ENCODE results near the gene ADARB2.

Gene ADARB2

GRCh38 chr10:1596482-1597099 lies 140.7 kb downstream of the ADARB2 start:
- Histone ChIP-seq H3K27me3 (ENCODE audit: insufficient read depth, low read depth) (no peaks in the 10 kb centered on the region), H3K9ac (no peak overlapping the region), H3K4me2 (no peak overlapping the region), H3K79me2 (ENCODE audit: insufficient read depth, low read depth) (no peaks in the 10 kb centered on the region), H2AFZ (ENCODE audit: low read depth) (no peak overlapping the region), H3K4me1 (ENCODE audit: low read depth, poor library complexity, severe bottlenecking) (no peaks in the 10 kb centered on the region), H3K36me3 (ENCODE audit: insufficient read depth) (no peaks in the 10 kb centered on the region), H3K4me3 (IDR thresholded peaks at IDR 0.05; ENCODE audit: insufficient read depth, low read depth, low read length) (no peak overlapping the region), H3K27ac (no peak overlapping the region), H4K20me1 (ENCODE audit: insufficient read depth) (no peaks in the 10 kb centered on the region)
- TF ChIP-seq CTCF (conservative IDR thresholded peaks at IDR 0.05; ENCODE audit: low read depth, low read length): no peak

- H3K36me3 ChIP-seq (ENCODE audit: insufficient read depth): no peaks in the 10 kb centered on the region
- no peaks in the 10 kb centered on the region for H3K27me3 ChIP-seq (ENCODE audit: insufficient read depth, low read depth)
- H3K27ac ChIP-seq: no peak overlapping the region
- H3K4me1 ChIP-seq (ENCODE audit: low read depth, poor library complexity, severe bottlenecking): no peaks in the 10 kb centered on the region
- no peak for TF ChIP-seq CTCF (conservative IDR thresholded peaks at IDR 0.05; ENCODE audit: low read depth, low read length)
- no peak overlapping the region for H2AFZ ChIP-seq (ENCODE audit: low read depth)
- H3K4me2 ChIP-seq: no peak overlapping the region
- no peaks in the 10 kb centered on the region for H3K79me2 ChIP-seq (ENCODE audit: insufficient read depth, low read depth)
- no peak overlapping the region for H3K9ac ChIP-seq
- no peaks in the 10 kb centered on the region for H4K20me1 ChIP-seq (ENCODE audit: insufficient read depth)
- H3K4me3 ChIP-seq (IDR thresholded peaks at IDR 0.05; ENCODE audit: insufficient read depth, low read depth, low read length): no peak overlapping the region
Measured at GRCh38 chr10:1595726-1596125, 141.6 kb downstream of the ADARB2 start.

GRCh38 chr10:1595242-1595600 lies 142.1 kb downstream of the ADARB2 start:
- Histone ChIP-seq H3K36me3 (ENCODE audit: insufficient read depth) (no peaks in the 10 kb centered on the region), H4K20me1 (ENCODE audit: insufficient read depth) (no peaks in the 10 kb centered on the region), H2AFZ (ENCODE audit: low read depth) (no peak overlapping the region), H3K27me3 (ENCODE audit: insufficient read depth, low read depth) (no peaks in the 10 kb centered on the region), H3K4me2 (no peak overlapping the region), H3K4me1 (ENCODE audit: low read depth, poor library complexity, severe bottlenecking) (no peaks in the 10 kb centered on the region), H3K27ac (no peak overlapping the region), H3K79me2 (ENCODE audit: insufficient read depth, low read depth) (no peaks in the 10 kb centered on the region), H3K9ac (no peak overlapping the region), H3K4me3 (IDR thresholded peaks at IDR 0.05; ENCODE audit: insufficient read depth, low read depth, low read length) (no peak overlapping the region)
- no peak for TF ChIP-seq CTCF (conservative IDR thresholded peaks at IDR 0.05; ENCODE audit: low read depth, low read length)

GRCh38 chr10:1594372-1595241 lies 142.7 kb downstream of the ADARB2 start:
- H3K4me3 ChIP-seq (IDR thresholded peaks at IDR 0.05; ENCODE audit: insufficient read depth, low read depth, low read length): no peak overlapping the region
- no peaks in the 10 kb centered on the region for H3K27me3 ChIP-seq (ENCODE audit: insufficient read depth, low read depth)
- H3K27ac ChIP-seq: no peak overlapping the region
- H4K20me1 ChIP-seq (ENCODE audit: insufficient read depth): no peaks in the 10 kb centered on the region
- no peaks in the 10 kb centered on the region for H3K79me2 ChIP-seq (ENCODE audit: insufficient read depth, low read depth)
- no peak overlapping the region for H3K9ac ChIP-seq
- no peak overlapping the region for H2AFZ ChIP-seq (ENCODE audit: low read depth)
- H3K36me3 ChIP-seq (ENCODE audit: insufficient read depth): no peaks in the 10 kb centered on the region
- H3K4me2 ChIP-seq: no peak overlapping the region
- H3K4me1 ChIP-seq (ENCODE audit: low read depth, poor library complexity, severe bottlenecking): no peaks in the 10 kb centered on the region
- TF ChIP-seq CTCF (conservative IDR thresholded peaks at IDR 0.05; ENCODE audit: low read depth, low read length): no peak
